ENCODE results near the gene CRACDL.
"Not testable (repeated sequence)": the region's sequence is repeated elsewhere in the genome, so short reads cannot be mapped to it uniquely, and the experiment has no call there.

CRACDL gene

GRCh38 chr2:98883780-98884211 is 52.2 kb downstream of the CRACDL start:
- DNase-seq, result no peak

DNA sequence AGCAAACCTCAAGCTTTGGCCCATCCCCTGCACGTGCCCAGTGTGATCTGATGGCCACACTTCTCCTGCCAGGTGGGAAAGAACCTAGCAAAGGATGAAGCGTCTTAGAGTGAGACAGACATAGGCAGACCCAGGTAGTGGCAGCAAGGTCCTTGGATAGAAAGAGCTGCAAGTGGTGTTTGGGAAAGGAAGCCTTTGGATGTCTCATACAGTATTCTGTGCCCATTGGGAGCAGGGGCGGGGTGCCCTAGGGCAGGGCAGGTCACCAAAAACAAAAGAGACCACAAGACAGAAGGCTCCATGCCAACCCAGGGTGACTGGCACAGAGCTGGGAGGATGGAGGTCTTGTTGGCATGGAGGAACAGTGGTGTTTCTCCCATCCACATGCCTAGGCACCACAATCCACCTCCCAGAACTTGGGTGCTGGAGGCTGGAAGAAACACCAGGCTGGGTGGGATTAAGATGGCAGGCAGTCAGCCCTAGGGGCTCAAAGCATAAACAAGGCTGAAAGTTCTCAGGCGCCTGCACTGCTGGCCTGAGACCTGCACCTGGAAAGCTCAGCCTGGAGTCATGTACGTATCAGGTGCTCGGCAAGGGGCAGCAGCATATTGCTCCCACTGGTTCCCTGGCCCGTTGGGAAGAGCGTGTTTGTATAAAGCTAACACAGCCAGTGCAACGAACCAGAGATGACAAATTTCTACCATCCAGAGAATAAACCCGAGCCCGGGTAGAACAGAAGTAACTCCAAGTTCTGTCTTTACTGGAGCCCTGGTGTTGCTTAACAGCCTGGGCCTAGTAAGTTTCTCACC is 52.9 kb downstream of the CRACDL start:
- DNase-seq, result no peak

DNA sequence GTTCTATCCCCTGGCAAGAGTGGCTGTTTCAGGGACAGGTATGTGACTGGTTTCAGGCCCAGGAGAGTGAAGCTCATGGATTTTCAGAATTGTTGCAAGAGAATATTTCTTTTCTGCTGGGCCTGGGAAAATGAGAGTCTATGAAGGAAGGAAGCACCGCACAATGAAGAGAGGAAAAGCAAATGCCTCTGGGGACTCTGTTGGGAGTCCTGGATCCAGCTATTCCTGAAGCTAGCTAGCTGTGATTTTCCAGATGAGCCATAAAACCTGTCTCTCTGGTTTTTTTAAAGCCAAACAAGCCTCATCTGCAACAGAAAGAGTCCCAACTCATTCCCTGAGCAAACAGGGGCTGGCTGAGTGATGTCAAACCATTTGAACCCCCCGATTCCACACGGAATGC is 53.7 kb downstream of the CRACDL start:
- DNase-seq, result no peak

- no peak for DNase-seq
These were observed 54.8 kb downstream of the CRACDL start for GRCh38 chr2:98881153-98881650.

- DNase-seq, result no peak
These were observed 55.5 kb downstream of the CRACDL start for GRCh38 chr2:98880266-98881152.

DNA sequence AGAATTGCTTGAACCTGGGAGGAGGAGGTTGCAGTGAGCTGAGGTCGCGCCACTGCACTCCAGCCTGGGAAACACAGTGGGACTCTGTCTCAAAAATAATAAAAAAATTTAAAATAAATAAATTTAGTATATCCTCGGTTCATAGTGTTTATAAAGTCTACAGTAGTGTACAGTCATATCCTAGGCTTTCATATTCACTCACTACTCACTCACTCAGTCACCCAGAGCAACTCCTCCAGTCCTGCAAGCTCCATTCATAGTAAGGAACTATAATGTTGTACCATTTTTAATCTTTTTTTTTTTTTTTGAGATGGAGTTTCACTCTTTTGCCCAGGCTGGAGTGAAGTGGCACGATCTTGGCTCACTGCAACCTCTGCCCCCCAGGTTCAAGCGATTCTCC is 58.4 kb downstream of the CRACDL start:
- DNase-seq, result not testable (repeated sequence)

DNA sequence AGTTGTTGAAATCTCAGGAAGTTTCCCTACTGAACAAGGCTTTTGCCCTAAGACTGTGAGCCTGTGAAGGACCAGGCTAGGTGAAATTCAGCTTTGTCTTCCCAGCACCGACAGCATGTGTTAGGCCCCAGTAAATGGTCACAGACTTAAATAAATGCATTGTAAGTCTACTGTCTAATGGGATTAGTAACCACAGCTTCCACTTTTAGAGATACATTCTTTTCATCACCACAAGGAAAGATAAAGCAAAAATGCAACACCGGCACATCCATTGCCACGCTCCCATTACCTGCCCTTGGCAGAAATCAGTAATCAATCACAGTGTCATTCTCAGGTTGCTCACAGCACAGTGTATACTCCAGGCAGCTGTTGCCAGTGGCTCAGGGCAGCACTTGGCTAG is 59.3 kb downstream of the CRACDL start:
- DNase-seq, result no peak

- no peak for DNase-seq
These were observed 60.3 kb downstream of the CRACDL start for GRCh38 chr2:98875746-98876145.

DNA sequence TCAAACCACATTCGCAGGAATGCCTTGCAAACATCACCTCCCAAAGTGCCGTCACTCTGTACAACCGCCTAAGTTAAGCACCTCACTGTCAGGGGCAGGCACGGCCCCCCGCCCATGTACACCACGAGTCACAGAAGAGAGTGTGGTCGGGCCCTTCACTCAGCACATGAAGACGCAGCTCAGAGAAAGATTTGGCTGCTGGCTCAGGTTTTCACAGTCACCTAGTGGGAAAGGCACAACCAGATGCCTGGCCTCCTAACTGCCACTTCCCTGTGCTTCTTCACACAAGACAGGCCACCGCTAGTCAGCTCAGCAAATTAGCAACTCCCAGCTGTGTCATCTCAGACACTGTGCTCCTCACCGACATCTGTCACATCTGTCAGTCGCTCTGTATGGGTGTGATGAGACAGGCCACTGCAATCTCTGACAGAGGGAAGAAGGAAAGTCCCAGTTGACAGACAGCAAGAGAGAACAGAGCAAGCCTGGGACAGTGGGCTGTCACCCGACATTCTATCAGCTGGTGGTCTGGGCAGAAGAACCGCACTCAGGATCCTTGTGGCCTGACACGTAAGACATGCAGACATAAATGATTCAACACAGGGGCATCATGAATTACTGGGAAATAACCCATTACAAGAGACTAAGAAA is 60.8 kb downstream of the CRACDL start:
- DNase-seq, result no peak

- DNase-seq, result no peak
These were observed 61.8 kb downstream of the CRACDL start for GRCh38 chr2:98874186-98874689.

DNA sequence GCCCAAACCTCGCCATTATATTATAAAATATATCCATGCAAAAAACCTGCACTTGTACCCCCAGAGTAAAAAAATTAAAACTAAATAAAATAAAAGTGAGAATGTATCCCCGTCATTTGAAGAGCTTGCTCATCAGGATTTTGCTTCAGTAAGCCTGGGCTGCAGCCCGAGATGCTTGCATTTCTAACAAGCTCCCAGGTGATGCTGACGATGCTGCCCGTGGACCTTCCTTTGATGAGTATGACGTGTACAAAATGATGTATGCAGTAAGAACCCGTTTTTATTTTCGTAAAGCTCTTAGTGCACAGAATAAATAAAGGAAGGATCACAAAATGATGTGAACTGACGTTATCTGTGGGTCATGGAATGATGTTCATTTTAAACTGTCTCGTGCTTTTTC is 63.5 kb downstream of the CRACDL start:
- DNase-seq, result no peak

DNA sequence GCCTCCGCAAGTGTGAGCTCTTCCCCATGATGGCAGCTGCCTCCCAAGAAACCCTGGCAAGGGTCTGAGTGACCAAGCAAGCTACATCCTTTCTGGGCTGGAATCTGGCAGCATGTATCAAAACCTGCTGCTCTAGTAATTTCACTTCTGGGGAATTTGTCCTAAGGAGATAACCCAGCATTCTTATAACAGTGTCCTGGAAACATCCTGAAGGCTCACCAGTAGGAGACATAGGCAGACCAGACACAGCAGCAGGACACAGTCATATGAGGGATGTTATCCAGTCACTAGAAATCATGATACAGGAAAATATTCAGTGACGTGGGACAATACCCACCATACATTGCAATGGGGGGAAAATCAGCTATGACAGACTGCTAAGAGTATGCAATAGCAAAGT is 64.5 kb downstream of the CRACDL start:
- DNase-seq, result no peak

GRCh38 chr2:98870516-98871158 is 65.4 kb downstream of the CRACDL start:
- DNase-seq, result no peak

GRCh38 chr2:98869870-98870269 is 66.2 kb downstream of the CRACDL start:
- DNase-seq, result no peak

- DNase-seq, result no peak
These were observed 66.8 kb downstream of the CRACDL start for GRCh38 chr2:98869272-98869641.

DNA sequence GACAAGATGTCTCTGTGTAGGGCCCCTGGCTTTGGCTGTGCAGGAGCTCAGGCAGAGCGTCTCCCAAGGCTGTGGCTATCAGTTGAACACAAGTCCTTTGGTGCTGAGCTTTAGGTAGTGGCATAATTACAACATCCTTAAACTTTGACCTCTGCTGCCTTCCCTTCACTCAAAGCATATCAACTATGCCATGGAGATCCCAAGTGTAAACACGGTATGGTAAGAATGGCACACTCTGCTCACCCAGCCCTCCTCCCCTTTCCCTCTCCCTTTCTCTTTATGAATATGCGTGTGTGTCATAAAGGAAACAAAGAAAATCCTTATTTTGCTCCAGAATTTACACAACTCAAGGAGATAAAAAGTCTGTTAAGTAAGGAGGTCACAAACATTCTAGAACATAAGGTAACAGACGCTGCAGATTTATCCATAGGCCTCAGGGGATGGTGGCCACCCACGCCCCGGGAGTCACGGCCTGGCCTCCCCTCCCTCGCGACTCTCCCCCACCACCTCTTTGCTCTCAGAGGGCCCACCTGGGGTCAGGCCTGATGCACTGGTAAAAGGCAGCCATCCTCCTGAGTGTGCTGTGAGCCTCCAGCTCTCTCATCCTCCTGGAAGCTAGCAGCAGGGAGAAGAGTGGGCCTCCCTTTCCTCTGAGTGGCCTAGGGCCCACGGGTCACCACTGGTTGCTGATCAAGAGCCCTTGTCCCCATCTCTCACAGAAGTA is 67.3 kb downstream of the CRACDL start:
- no peak for DNase-seq

- DNase-seq, result no peak
These were observed 68.3 kb downstream of the CRACDL start for GRCh38 chr2:98867539-98868309.

DNA sequence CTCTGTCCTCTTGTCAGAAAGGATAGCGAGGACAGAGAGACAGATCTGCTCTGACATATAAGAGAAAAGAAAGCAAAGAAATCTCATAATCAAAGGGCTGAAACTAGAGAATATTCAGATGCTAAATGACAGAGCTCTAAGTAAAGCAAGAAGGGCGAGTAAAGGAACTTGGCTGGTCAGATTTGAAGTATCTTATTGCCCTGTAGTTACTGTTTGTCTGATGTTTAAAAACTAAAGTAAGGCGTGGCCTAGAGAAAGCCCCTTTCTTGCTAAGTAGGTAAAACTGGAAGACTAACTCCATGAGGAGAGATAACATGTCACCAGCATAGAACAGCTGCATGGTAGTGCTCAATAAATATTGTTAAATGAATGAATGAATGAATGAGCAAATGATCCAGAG is 70.0 kb downstream of the CRACDL start:
- DNase-seq, result no peak

- DNase-seq, result no peak
These were observed 74.4 kb downstream of the CRACDL start for GRCh38 chr2:98861601-98862000.

- DNase-seq, result no peak
These were observed 76.7 kb downstream of the CRACDL start for GRCh38 chr2:98859323-98859722.

GRCh38 chr2:98857001-98857400 is 79.0 kb downstream of the CRACDL start:
- no peak for DNase-seq
